SU-DHL-6 (cell line): ENCODE results near the gene LARP4B.
"Not testable (repeated sequence)": the region's sequence is repeated elsewhere in the genome, so short reads cannot be mapped to it uniquely, and the experiment has no call there.

Source experiments
- CTCF ChIP-seq: fragments of 200-600 bp; sonication (generic); IDR thresholded peaks from one replicate; pipeline ENCODE4 v1.5.1; 2017; ENCODE audit warnings: antibody characterized with exemption, mild to moderate bottlenecking, low read length, moderate library complexity; ENCODE audit not compliant: insufficient read depth, poor library complexity, severe bottlenecking
- EZH2phosphoT487 ChIP-seq: fragments of 200-600 bp; sonication (generic), shearing (Covaris generic); conservative IDR thresholded peaks from 2 replicates; pipeline ENCODE4 v1.6.1; 2018; ENCODE audit warnings: mild to moderate bottlenecking, antibody characterized with exemption, low read length, moderate library complexity, mixed read lengths

GRCh38 chr10:934165-934564 is 2.7 kb upstream of the LARP4B start:
- not testable (repeated sequence) for TF ChIP-seq CTCF, EZH2phosphoT487
